Left ventricle myocardium inferior (tissue), 1 donor: ENCODE data around the gene ATP5IF1. TPM values are rescaled to one million over a fixed set of nuclear protein-coding genes. Genes with fewer than 3 reads are reported as not detected.

Source experiments
- DNase-seq: peaks from one replicate; pipeline ENCODE4 v3.0.0-alpha.2; 2020
- H3K27ac ChIP-seq: fragments of 200-600 bp; replicated peaks from 2 replicates; pipeline ENCODE4 v1.8.0; 2021
- H3K27me3 ChIP-seq: fragments of 200-600 bp; 2 replicates; pipeline ENCODE4 v1.8.0; 2021; ENCODE audit warnings: low read depth
- H3K36me3 ChIP-seq: fragments of 200-600 bp; 2 replicates; pipeline ENCODE4 v1.8.0; 2021
- H3K4me1 ChIP-seq: fragments of 200-600 bp; 2 replicates; pipeline ENCODE4 v1.8.0; 2021
- H3K4me3 ChIP-seq: fragments of 200-600 bp; 2 replicates; pipeline ENCODE4 v1.8.0; 2021; ENCODE audit warnings: mild to moderate bottlenecking, moderate library complexity
- H3K9me3 ChIP-seq: fragments of 200-600 bp; replicated peaks from 2 replicates; pipeline ENCODE4 v1.8.0; 2021
- CTCF ChIP-seq: fragments of 200-600 bp; IDR thresholded peaks from 2 replicates; pipeline ENCODE4 v1.8.0; 2021; ENCODE audit warnings: antibody characterized with exemption, mild to moderate bottlenecking, borderline replicate concordance
- intact Hi-C: fragments of 100-400 bp; cut with micrococcal nuclease; formaldehyde crosslinking; loops from one replicate; pipeline ENCODE4 v1.11.0; 2022
- total RNA-seq: library from RNA; stranded (reverse); fragmentation: NEBNext Ultra II Directional; extraction: Animal tissue kit (Norgen Biotek cat#: 25700); gene quantifications from one replicate; pipeline ENCODE4 v1.2.1, GENCODE V29; 2021
- donor health status: DM: no; HTN: yes; CAD: no; lungs with severe emphysema.

ATP5IF1 gene
- total RNA-seq, 1 donor from 2014 or later = 430 TPM

- H3K9me3 ChIP-seq = no peaks in the 10 kb centered on the region
- no peak for DNase-seq
- TF ChIP-seq CTCF = no peak
- peaks cover 43% of the 10 kb centered on the region for H3K36me3 ChIP-seq
- intact Hi-C loops = no loop called here
- H3K27ac ChIP-seq = no peak overlapping the region
- no peak overlapping the region for H3K4me3 ChIP-seq
- H3K27me3 ChIP-seq = no peaks in the 10 kb centered on the region
- H3K4me1 ChIP-seq = peaks cover 28% of the 10 kb centered on the region
These were observed 5.9 kb upstream of the ATP5IF1 start for GRCh38 chr1:28229996-28230395.

- Histone ChIP-seq H3K36me3 (peaks cover 26% of the 10 kb centered on the region), H3K27ac (peak within 1 kb of the TSS; percentile 84), H3K27me3 (no peaks in the 10 kb centered on the region), H3K9me3 (no peaks in the 10 kb centered on the region), H3K4me3 (peak within 1 kb of the TSS; percentile 95), H3K4me1 (peaks cover 52% of the 10 kb centered on the region)
- DNase-seq = peak; percentile 95
- intact Hi-C loops = no loop called here
- TF ChIP-seq CTCF = no peak
These were observed 3.2 kb upstream of the ATP5IF1 start, which contains the start of gene DNAJC8 for GRCh38 chr1:28232558-28233263. TSS of gene DNAJC8 (minus strand) at chr1:28233029. CDS start at chr1:28232998, 31 bp downstream.

GRCh38 chr1:28233264-28233606 is 2.7 kb upstream of the ATP5IF1 start:
- Histone ChIP-seq H3K4me1 (peaks cover 57% of the 10 kb centered on the region), H3K36me3 (peaks cover 26% of the 10 kb centered on the region), H3K27ac (peak overlapping the region; percentile 84), H3K27me3 (no peaks in the 10 kb centered on the region), H3K9me3 (no peaks in the 10 kb centered on the region), H3K4me3 (peak overlapping the region; percentile 95)
- intact Hi-C loops = no loop called here
- no peak for TF ChIP-seq CTCF
- DNase-seq = no peak

- H3K27me3 ChIP-seq = no peaks in the 10 kb centered on the region
- DNase-seq = no peak
- peaks cover 76% of the 10 kb centered on the region for H3K4me1 ChIP-seq
- TF ChIP-seq CTCF = no peak
- peaks cover 9% of the 10 kb centered on the region for H3K36me3 ChIP-seq
- intact Hi-C loops = no loop called here
- peak overlapping the region; percentile 82 for H3K4me3 ChIP-seq
- no peaks in the 10 kb centered on the region for H3K9me3 ChIP-seq
- H3K27ac ChIP-seq = peak overlapping the region; percentile 92
These were observed 865 bp downstream of the ATP5IF1 start for GRCh38 chr1:28236656-28237322.

- TF ChIP-seq CTCF = no peak
- Histone ChIP-seq H3K27me3 (no peaks in the 10 kb centered on the region), H3K27ac (peak overlapping the region; percentile 92), H3K4me3 (no peak overlapping the region), H3K36me3 (peaks cover 9% of the 10 kb centered on the region), H3K9me3 (no peaks in the 10 kb centered on the region), H3K4me1 (peaks cover 67% of the 10 kb centered on the region)
- no peak for DNase-seq
- intact Hi-C loops = no loop called here
These were observed 3.1 kb downstream of the ATP5IF1 start for GRCh38 chr1:28239004-28239403.
